Thymus (tissue), 11 donors: ENCODE results near the gene HOXD11. TPM values are rescaled to one million over a fixed set of nuclear protein-coding genes. Genes with fewer than 3 reads are reported as not detected.

Experiments
- DNase-seq, 9 donors: peaks; one replicate each; pipeline ENCODE4 v3.0.0-alpha.2; 2013; ENCODE audit warnings: low spot score in 9 of 9, low read depth in 6 of 9, missing footprints in 1 of 9
- H3K27ac ChIP-seq, 2 donors: one replicate each; pipeline ENCODE4 v1.5.1; 2013; ENCODE audit warnings: control low read depth in 1 of 2, low read depth in 1 of 2, low read length in 1 of 2, mild to moderate bottlenecking in 1 of 2, moderate library complexity in 1 of 2
- H3K27me3 ChIP-seq, 2 donors: one replicate each; pipeline ENCODE4 v1.5.1; 2013; ENCODE audit warnings: low read length in 1 of 2; ENCODE audit not compliant: control insufficient read depth in 2 of 2, insufficient read depth in 1 of 2
- H3K36me3 ChIP-seq, 2 donors: one replicate each; pipeline ENCODE4 v1.5.1; 2013; ENCODE audit warnings: low read length in 1 of 2, mild to moderate bottlenecking in 1 of 2, moderate library complexity in 1 of 2; ENCODE audit not compliant: control insufficient read depth in 2 of 2, insufficient read depth in 2 of 2
- H3K4me1 ChIP-seq, 2 donors: one replicate each; pipeline ENCODE4 v1.5.1; 2013; ENCODE audit warnings: low read length in 2 of 2; ENCODE audit not compliant: control insufficient read depth in 2 of 2, insufficient read depth in 2 of 2
- H3K4me3 ChIP-seq, 2 donors: one replicate each; pipeline ENCODE4 v1.5.1; 2013; ENCODE audit warnings: low read length in 2 of 2, control low read depth in 1 of 2, mild to moderate bottlenecking in 1 of 2
- H3K9me3 ChIP-seq, 2 donors: one replicate each; pipeline ENCODE4 v1.5.1; 2013; ENCODE audit warnings: low read length in 1 of 2, mild to moderate bottlenecking in 1 of 2; ENCODE audit not compliant: control insufficient read depth in 2 of 2, insufficient read depth in 1 of 2
- WGBS: extraction: QIAGEN DNeasy Blood & Tissue Kit; methylation state at CpG from one replicate; pipeline ENCODE4 v1.1.7; 2013; 5-methylcytosine and 5-hydroxymethylcytosine counted together
- polyA plus RNA-seq: library from polyadenylated mRNA; stranded (reverse); fragments of 200-250 nt; gene quantifications from one replicate; pipeline ENCODE4 v1.2.3, GENCODE V29; 2013
- total RNA-seq: library from RNA; stranded (reverse); fragments of 120-200 nt; gene quantifications from one replicate; pipeline ENCODE4 v1.2.4, GENCODE V29; 2013
- donor health status: healthy.

HOXD11 gene
- total and polyA plus RNA-seq, 2 donors: 0.09 TPM; not detected in 1

GRCh38 chr2:176149939-176150583 lies 43.0 kb downstream of the HOXD11 start:
- Histone ChIP-seq H3K27me3 (peaks cover 96 to 100% of the 10 kb centered on the region in 2 donors), H3K4me3 (no peak overlapping the region), H3K36me3 (no peaks in the 10 kb centered on the region), H3K4me1 (no peaks in the 10 kb centered on the region), H3K9me3 (peaks cover 0 to 15% of the 10 kb centered on the region in 2 donors), H3K27ac (no peak overlapping the region)
- no peak for DNase-seq
- WGBS: 24% methylated on average over 24 of the region's 24 CpGs

DNA sequence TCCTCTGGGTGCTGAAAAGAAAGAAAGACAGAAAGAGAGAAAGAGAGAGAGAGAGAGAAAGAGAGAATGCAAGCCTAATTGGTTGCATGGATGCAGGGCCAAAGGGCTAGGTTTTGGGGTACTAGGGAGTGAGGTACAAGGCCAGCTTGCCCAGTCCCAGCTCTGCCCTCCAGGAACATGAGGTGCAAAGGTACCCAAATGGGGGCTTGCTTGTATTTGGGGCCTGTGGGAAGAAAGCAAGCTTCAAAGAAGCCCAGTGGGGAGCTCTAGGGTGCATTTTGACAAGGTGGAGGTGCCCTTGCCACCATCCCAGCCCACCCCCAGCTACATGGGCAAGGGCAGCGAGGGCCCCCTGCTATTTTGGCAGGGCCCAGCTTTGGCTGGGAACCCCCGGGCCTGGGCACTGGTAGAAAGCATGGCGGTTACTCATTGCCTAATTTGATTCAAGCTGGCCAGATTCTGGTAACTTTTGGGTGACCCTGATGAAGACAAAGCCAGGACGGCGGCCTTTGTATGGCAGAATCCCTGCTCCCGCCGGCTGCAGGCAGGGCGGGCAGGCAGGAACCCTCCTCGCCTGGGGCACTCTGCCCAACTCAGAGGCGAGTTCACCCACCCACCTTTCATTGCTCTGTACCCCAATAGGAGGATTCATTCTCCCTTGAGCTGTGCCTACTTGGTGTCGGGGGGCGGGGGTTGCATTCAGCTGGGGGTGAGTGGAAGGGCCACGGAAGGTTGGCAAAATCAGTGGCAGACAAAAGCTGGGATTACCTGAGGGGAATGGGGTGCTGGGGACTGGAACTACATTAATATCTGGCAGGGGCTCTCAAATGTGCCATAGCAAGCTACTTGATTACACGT lies 43.7 kb downstream of the HOXD11 start:
- no peaks in the 10 kb centered on the region for H3K4me1 ChIP-seq
- H3K9me3 ChIP-seq: peaks cover 0 to 15% of the 10 kb centered on the region in 2 donors
- 40% methylated on average over 14 of the region's 14 CpGs for WGBS
- H3K36me3 ChIP-seq: no peaks in the 10 kb centered on the region
- no peak for DNase-seq
- no peak overlapping the region for H3K27ac ChIP-seq
- no peak overlapping the region for H3K4me3 ChIP-seq
- H3K27me3 ChIP-seq: peaks cover 96 to 100% of the 10 kb centered on the region in 2 donors

- H3K27ac ChIP-seq: no peak within 1 kb of the TSS
- no peaks in the 10 kb centered on the region for H3K36me3 ChIP-seq
- WGBS: 5% methylated on average over 55 of the region's 55 CpGs
- DNase-seq: no peak
- peaks cover 0 to 15% of the 10 kb centered on the region in 2 donors for H3K9me3 ChIP-seq
- H3K4me3 ChIP-seq: no peak within 1 kb of the TSS
- no peaks in the 10 kb centered on the region for H3K4me1 ChIP-seq
- peaks cover 96 to 100% of the 10 kb centered on the region in 2 donors for H3K27me3 ChIP-seq
Observed at GRCh38 chr2:176151442-176152287, 44.6 kb downstream of the HOXD11 start, which contains the start of gene HOXD4. TSS of gene HOXD4 (plus strand) at chr2:176151550. CDS start at chr2:176151634, 84 bp downstream.

DNA sequence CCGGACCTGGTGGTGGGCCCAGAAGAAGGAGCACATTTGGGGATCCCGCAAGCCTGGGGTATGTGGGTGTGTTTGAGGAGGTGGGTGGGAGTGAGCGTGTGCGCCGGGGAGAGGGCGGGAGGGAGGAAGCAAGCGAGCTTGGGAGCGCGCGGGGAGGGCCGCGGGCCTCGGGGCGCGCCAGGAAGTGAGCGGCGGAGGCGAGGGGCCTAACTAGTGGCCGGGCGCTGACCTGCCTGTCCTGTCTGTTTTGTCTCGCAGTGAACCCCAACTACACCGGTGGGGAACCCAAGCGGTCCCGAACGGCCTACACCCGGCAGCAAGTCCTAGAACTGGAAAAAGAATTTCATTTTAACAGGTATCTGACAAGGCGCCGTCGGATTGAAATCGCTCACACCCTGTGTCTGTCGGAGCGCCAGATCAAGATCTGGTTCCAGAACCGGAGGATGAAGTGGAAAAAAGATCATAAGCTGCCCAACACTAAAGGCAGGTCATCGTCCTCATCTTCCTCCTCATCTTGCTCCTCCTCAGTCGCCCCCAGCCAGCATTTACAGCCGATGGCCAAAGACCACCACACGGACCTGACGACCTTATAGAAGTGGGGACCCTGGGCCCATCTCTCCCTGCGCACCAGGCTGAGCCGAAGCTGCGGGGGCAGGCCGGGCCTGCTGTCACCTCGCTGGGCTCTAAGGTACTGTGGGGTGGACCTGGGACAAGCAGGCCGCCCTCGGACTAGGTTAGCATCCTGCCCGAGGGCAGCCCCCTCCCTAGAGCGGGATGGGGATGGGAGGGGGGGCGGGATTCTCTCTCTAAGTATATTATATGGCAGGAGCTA lies 45.5 kb downstream of the HOXD11 start:
- H3K4me3 ChIP-seq: no peak overlapping the region
- H3K27me3 ChIP-seq: peaks cover 96 to 100% of the 10 kb centered on the region in 2 donors
- peaks cover 0 to 15% of the 10 kb centered on the region in 2 donors for H3K9me3 ChIP-seq
- 16% methylated on average over 48 of the region's 48 CpGs for WGBS
- H3K27ac ChIP-seq: no peak overlapping the region
- H3K4me1 ChIP-seq: no peaks in the 10 kb centered on the region
- DNase-seq: no peak
- H3K36me3 ChIP-seq: no peaks in the 10 kb centered on the region

GRCh38 chr2:176154576-176155252 lies 47.6 kb downstream of the HOXD11 start:
- H3K27ac ChIP-seq: no peak overlapping the region
- no peak overlapping the region for H3K4me3 ChIP-seq
- H3K27me3 ChIP-seq: peaks cover 96 to 100% of the 10 kb centered on the region in 2 donors
- peaks cover 0 to 8% of the 10 kb centered on the region in 2 donors for H3K9me3 ChIP-seq
- H3K4me1 ChIP-seq: no peaks in the 10 kb centered on the region
- DNase-seq: no peak
- H3K36me3 ChIP-seq: no peaks in the 10 kb centered on the region
- 38% methylated on average over 11 of the region's 11 CpGs for WGBS

- 21% methylated on average over 6 of the region's 6 CpGs for WGBS
- DNase-seq: no peak
- peaks cover 0 to 7% of the 10 kb centered on the region in 2 donors for H3K4me1 ChIP-seq
- H3K27ac ChIP-seq: no peak overlapping the region
- H3K36me3 ChIP-seq: no peaks in the 10 kb centered on the region
- H3K4me3 ChIP-seq: no peak overlapping the region
- H3K9me3 ChIP-seq: peaks cover 0 to 6% of the 10 kb centered on the region in 2 donors
- peaks cover 96 to 100% of the 10 kb centered on the region in 2 donors for H3K27me3 ChIP-seq
Observed at GRCh38 chr2:176155356-176156044, 48.4 kb downstream of the HOXD11 start.

DNA sequence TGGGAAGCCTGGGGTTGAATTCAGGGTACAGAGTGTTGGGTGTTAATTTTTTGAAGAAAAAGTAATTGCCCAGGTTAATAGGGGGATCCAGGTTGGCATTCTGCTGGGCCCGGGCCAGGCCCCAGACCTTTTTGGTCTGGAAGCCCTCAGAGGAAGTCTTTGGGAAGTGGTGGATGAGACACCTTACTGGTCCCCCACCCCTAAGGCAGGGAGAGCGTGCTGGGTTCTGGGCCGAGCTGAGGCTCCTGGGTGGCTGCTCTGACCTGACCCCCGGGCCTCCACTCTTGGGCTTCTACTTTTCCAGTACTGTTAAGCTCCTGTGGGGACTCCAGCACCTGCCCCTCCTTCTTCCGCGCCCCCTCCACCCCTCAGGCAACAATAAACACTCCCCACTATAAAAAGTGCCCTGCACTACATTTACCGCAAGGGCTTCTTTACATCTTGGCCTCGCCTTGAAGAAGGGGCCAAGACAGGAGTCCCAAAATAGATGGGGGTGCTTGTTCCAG lies 49.3 kb downstream of the HOXD11 start:
- Histone ChIP-seq H3K27me3 (peaks cover 97 to 100% of the 10 kb centered on the region in 2 donors), H3K4me1 (peaks cover 0 to 12% of the 10 kb centered on the region in 2 donors), H3K4me3 (no peak overlapping the region), H3K36me3 (no peaks in the 10 kb centered on the region), H3K27ac (no peak overlapping the region), H3K9me3 (peaks cover 0 to 4% of the 10 kb centered on the region in 2 donors)
- DNase-seq: no peak
- 35% methylated on average over 8 of the region's 8 CpGs for WGBS
